H1 (cell line): ENCODE results near the gene SH2D4B. TPM values are rescaled to one million over a fixed set of nuclear protein-coding genes. Genes with fewer than 3 reads are reported as not detected.

ENCODE experiments used
- CTCF ChIA-PET: fragments of 300-600 bp; sonication (Branson Sonifier 250); formaldehyde crosslinking; loops from one replicate; lab custom pipeline; 2021; ENCODE audit not compliant: partially characterized antibody; lab: Charles Lee
- POLR2A ChIA-PET: fragments of 300-600 bp; sonication (Branson Sonifier 250); formaldehyde crosslinking; loops from one replicate; lab custom pipeline; 2021; ENCODE audit warnings: inconsistent platforms; ENCODE audit not compliant: partially characterized antibody; lab: Charles Lee
- DNase-seq, 2 experiments: peaks; one replicate each; pipeline versions ENCODE4 v3.0.0 to v3.0.0-alpha.2; 2010 to 2022; ENCODE audit warnings: low spot score in 2 of 2, low read depth in 1 of 2, mixed read lengths in 1 of 2
- FAIRE-seq: peaks from 2 replicates; lab custom pipeline; 2011; peaks lifted over from hg19 to GRCh38; lab: Jason Lieb, UNC
- H2AFZ ChIP-seq: 2 replicates; pipeline ENCODE4 v1.8.1; 2012; ENCODE audit warnings: low read length, inconsistent platforms
- H2AK5ac ChIP-seq: 2 replicates; pipeline ENCODE4 v1.6.1; 2013; ENCODE audit warnings: low read depth, low read length
- H2BK120ac ChIP-seq: replicated peaks from 2 replicates; pipeline ENCODE3; 2013; ENCODE audit warnings: low read depth, low read length, inconsistent platforms
- H2BK12ac ChIP-seq: 2 replicates; pipeline ENCODE4 v1.6.1; 2013; ENCODE audit warnings: low read depth, low read length
- H2BK15ac ChIP-seq: 2 replicates; pipeline ENCODE4 v1.6.1; 2013; ENCODE audit warnings: low read length
- H2BK20ac ChIP-seq: 2 replicates; pipeline ENCODE4 v1.6.1; 2013; ENCODE audit warnings: low read length
- H2BK5ac ChIP-seq: 2 replicates; pipeline ENCODE4 v1.6.1; 2013; ENCODE audit warnings: low read depth, low read length
- H3K14ac ChIP-seq: 2 replicates; pipeline ENCODE4 v1.6.1; 2013; ENCODE audit warnings: inconsistent platforms; ENCODE audit not compliant: insufficient read length
- H3K18ac ChIP-seq: 2 replicates; pipeline ENCODE4 v1.6.1; 2013; ENCODE audit warnings: low read length; ENCODE audit errors: extremely low read depth
- H3K23ac ChIP-seq: 2 replicates; pipeline ENCODE4 v1.6.1; 2013; ENCODE audit warnings: inconsistent platforms; ENCODE audit not compliant: insufficient read length
- H3K23me2 ChIP-seq: 2 replicates; pipeline ENCODE4 v1.6.1; 2013; ENCODE audit warnings: low read depth, low read length
- H3K27ac ChIP-seq: 2 replicates; pipeline ENCODE4 v1.6.1; 2011; ENCODE audit warnings: low read depth, low read length, inconsistent platforms
- H3K27me3 ChIP-seq, 4 experiments: replicated peaks in 1 of 4; 1 replicate in 1 of 4; 2 replicates in 3 of 4; pipeline versions ENCODE4 v1.6.1 to v1.8.1; 2011 to 2013; ENCODE audit warnings: low read length in 3 of 4, mild to moderate bottlenecking in 3 of 4, inconsistent platforms in 2 of 4, mixed read lengths in 2 of 4, moderate library complexity in 1 of 4; ENCODE audit not compliant: control insufficient read depth in 3 of 4, insufficient read depth in 3 of 4; ENCODE audit errors: extremely low read depth in 1 of 4
- H3K36me3 ChIP-seq, 4 experiments: 2 replicates each; pipeline versions ENCODE4 v1.6.1 to v1.8.1; 2011 to 2013; ENCODE audit warnings: mild to moderate bottlenecking in 4 of 4, low read length in 3 of 4, moderate library complexity in 2 of 4, control low read depth in 1 of 4, inconsistent platforms in 1 of 4; ENCODE audit not compliant: insufficient read depth in 4 of 4, control insufficient read depth in 2 of 4
- H3K4ac ChIP-seq: replicated peaks from 2 replicates; pipeline ENCODE3; 2013; ENCODE audit warnings: low read length, low read depth, mixed read lengths, inconsistent platforms; ENCODE audit not compliant: insufficient read length
- H3K4me1 ChIP-seq, 4 experiments: replicated peaks in 1 of 4; 1 replicate in 1 of 4; 2 replicates in 3 of 4; pipeline versions ENCODE4 v1.6.1 to v1.8.1; 2011 to 2013; ENCODE audit warnings: low read length in 3 of 4, inconsistent platforms in 2 of 4, mixed read lengths in 1 of 4; ENCODE audit not compliant: insufficient read depth in 4 of 4, control insufficient read depth in 3 of 4
- H3K4me2 ChIP-seq, 2 experiments: 2 replicates each; pipeline versions ENCODE4 v1.6.1 to v1.8.1; 2011 to 2013; ENCODE audit warnings: low read depth in 2 of 2, low read length in 2 of 2, control low read depth in 1 of 2, inconsistent platforms in 1 of 2, mild to moderate bottlenecking in 1 of 2; ENCODE audit not compliant: insufficient read depth in 1 of 2
- H3K4me3 ChIP-seq, 4 experiments: fragments of 200-600, 300-600 bp in 1 of 4; sonication (generic), shearing (Covaris generic), sonication (Bioruptor Twin) in 1 of 4; 2 replicates each; pipeline versions ENCODE4 v1.5.1 to v1.8.1; 2011 to 2016; ENCODE audit warnings: low read length in 4 of 4, low read depth in 3 of 4, control low read depth in 2 of 4, inconsistent platforms in 2 of 4, mild to moderate bottlenecking in 2 of 4, mixed read lengths in 1 of 4, moderate library complexity in 1 of 4; ENCODE audit not compliant: insufficient read depth in 2 of 4; ENCODE audit errors: extremely low read depth in 1 of 4
- H3K56ac ChIP-seq: replicated peaks from 2 replicates; pipeline ENCODE3; 2013; ENCODE audit warnings: low read depth, mild to moderate bottlenecking, mixed read lengths, low read length, inconsistent platforms; ENCODE audit not compliant: insufficient read length
- H3K79me1 ChIP-seq: 2 replicates; pipeline ENCODE4 v1.6.1; 2013; ENCODE audit warnings: low read depth, low read length, control low read depth
- H3K79me2 ChIP-seq, 2 experiments: 2 replicates each; pipeline versions ENCODE4 v1.6.1 to v1.8.1; 2012 to 2013; ENCODE audit warnings: low read length in 2 of 2, mild to moderate bottlenecking in 2 of 2, inconsistent platforms in 1 of 2; ENCODE audit not compliant: insufficient read depth in 2 of 2, control insufficient read depth in 1 of 2
- H3K9ac ChIP-seq, 4 experiments: replicated peaks in 1 of 4; 1 replicate in 1 of 4; 2 replicates in 3 of 4; pipeline versions ENCODE4 v1.6.1 to v1.8.1; 2011 to 2013; ENCODE audit warnings: low read depth in 3 of 4, low read length in 3 of 4, control low read depth in 2 of 4, mild to moderate bottlenecking in 2 of 4, moderate library complexity in 2 of 4, inconsistent platforms in 1 of 4; ENCODE audit errors: extremely low read depth in 1 of 4
- H3K9me3 ChIP-seq, 2 experiments: 2 replicates each; pipeline versions ENCODE4 v1.6.1 to v1.8.1; 2012 to 2013; ENCODE audit warnings: mild to moderate bottlenecking in 2 of 2, moderate library complexity in 2 of 2, control low read depth in 1 of 2, inconsistent platforms in 1 of 2, low read depth in 1 of 2, low read length in 1 of 2, mixed read lengths in 1 of 2; ENCODE audit not compliant: insufficient read depth in 2 of 2
- H4K20me1 ChIP-seq, 2 experiments: replicated peaks in 1 of 2; 2 replicates each; pipeline versions ENCODE3 to v1.8.1; 2011 to 2013; ENCODE audit warnings: inconsistent platforms in 2 of 2, low read length in 2 of 2, mild to moderate bottlenecking in 1 of 2; ENCODE audit not compliant: insufficient read depth in 2 of 2, control insufficient read depth in 1 of 2
- H4K5ac ChIP-seq: 2 replicates; pipeline ENCODE4 v1.6.1; 2013; ENCODE audit warnings: low read length, low read depth, mixed read lengths, inconsistent platforms; ENCODE audit not compliant: insufficient read length
- H4K8ac ChIP-seq: 2 replicates; pipeline ENCODE4 v1.8.0; 2013; ENCODE audit warnings: mild to moderate bottlenecking, moderate library complexity, low read length, inconsistent platforms; ENCODE audit not compliant: insufficient read depth; ENCODE audit errors: extremely low read depth
- H4K91ac ChIP-seq: replicated peaks from 2 replicates; pipeline ENCODE3; 2013; ENCODE audit warnings: low read length, mixed read lengths, inconsistent platforms; ENCODE audit not compliant: insufficient read length
- SIN3A ChIP-seq, 2 experiments: IDR thresholded peaks in 1 of 2; conservative IDR thresholded peaks in 1 of 2; 2 replicates each; pipeline ENCODE4 v1.6.1; 2011 to 2012; ENCODE audit warnings: low read length in 2 of 2, improper control_type of control experiment in 1 of 2, low read depth in 1 of 2, mild to moderate bottlenecking in 1 of 2
- WGBS, 2 experiments: shearing (Covaris generic) in 1 of 2; methylation state at CpG; one replicate each; pipeline versions ENCODE4 v1.1.6 to v1.1.7; 2013 to 2015; ENCODE audit warnings: low lambda C conversion rate in 2 of 2, mixed read lengths in 2 of 2, inconsistent platforms in 1 of 2, low coverage in 1 of 2, missing lambda C conversion rate in 1 of 2; ENCODE audit not compliant: insufficient replicate concordance in 2 of 2, insufficient coverage in 1 of 2, insufficient read length in 1 of 2; ENCODE audit errors: extremely low coverage in 1 of 2, missing lambda C conversion rate in 1 of 2; 5-methylcytosine and 5-hydroxymethylcytosine counted together
- polyA plus RNA-seq, 7 experiments: library from polyadenylated mRNA; depleted of rRNA in 3 of 7; stranded (reverse) in 5 of 7; unstranded in 2 of 7; fragments of >200 nt in 5 of 7; fragments of 200-250 nt in 2 of 7; gene quantifications; 1 replicate in 5 of 7; 2 replicates in 1 of 7; 4 replicates in 1 of 7; pipeline versions ENCODE4 v1.2.1 to v1.2.3, GENCODE V29; 2011 to 2013; ENCODE audit warnings: missing spikeins in 2 of 7, mixed read lengths in 2 of 7
- total RNA-seq: library from RNA; stranded (reverse); fragmentation: NEBNext Ultra II Directional; extraction: Animal tissue kit (Norgen Biotek cat#: 25700); gene quantifications from 2 replicates; pipeline ENCODE4 v1.2.1, GENCODE V29; 2021

The SH2D4B gene
- total and polyA plus RNA-seq, 2 of the 8 experiments (the other 6 are each of a cell fraction or from before 2014, with no cell fraction given) = 0.06 to 0.13 TPM

DNA sequence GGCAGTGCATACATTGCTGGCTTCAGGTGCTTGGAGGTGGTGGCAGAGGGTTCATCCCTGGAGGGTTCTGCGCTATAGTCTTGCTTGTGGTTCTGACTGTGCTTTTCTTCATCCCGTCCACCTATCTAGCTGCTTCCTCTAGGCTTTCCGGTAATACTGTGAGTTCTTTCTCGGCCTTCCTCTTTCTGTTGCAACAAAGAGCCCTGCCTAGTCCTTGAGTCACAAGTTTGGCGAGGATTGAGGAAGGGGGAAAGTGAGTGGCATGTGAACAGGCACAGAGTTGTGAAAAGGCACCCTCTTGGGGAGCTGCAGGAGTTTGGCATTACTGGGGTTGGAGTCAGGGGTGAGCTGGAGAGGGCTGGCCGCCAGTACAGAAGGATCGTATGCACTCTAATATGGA lies 123.0 kb downstream of the SH2D4B start:
- Histone ChIP-seq H3K9me3 (peaks cover 5 to 7% of the 10 kb centered on the region in 2 experiments; a peak in 2 of 4 replicates), H2BK15ac (no peak overlapping the region), H3K23ac (no peak overlapping the region), H3K27ac (no peak overlapping the region), H3K79me1 (no peaks in the 10 kb centered on the region), H4K20me1 (no peaks in the 10 kb centered on the region), H3K4ac (no peak overlapping the region), H3K18ac (no peak overlapping the region), H3K14ac (no peak overlapping the region), H3K79me2 (peaks cover 0 to 4% of the 10 kb centered on the region in 2 experiments; a peak in 1 of 4 replicates), H3K56ac (no peak overlapping the region), H2AK5ac (no peak overlapping the region), H4K5ac (no peak overlapping the region), H2BK120ac (no peak overlapping the region), H2BK5ac (no peak overlapping the region), H3K9ac (no peak overlapping the region), H4K91ac (no peak overlapping the region), H3K36me3 (no peaks in the 10 kb centered on the region), H2AFZ (no peak overlapping the region), H3K27me3 (peaks cover 0 to 2% (median 0%) of the 10 kb centered on the region in 4 experiments; a peak in 2 of 7 replicates), H3K4me3 (no peak overlapping the region), H3K23me2 (peaks cover 19% of the 10 kb centered on the region; the same call in 1 of the 2 replicates), H3K4me1 (peaks cover 0 to 4% (median 3%) of the 10 kb centered on the region in 4 experiments; a peak in 3 of 7 replicates), H4K8ac (no peak overlapping the region), H2BK12ac (no peak overlapping the region), H2BK20ac (no peak overlapping the region), H3K4me2 (no peak overlapping the region)
- WGBS, 2 experiments = 87% methylated on average over 7 of the region's 7 CpGs; no CpG with 5 or more reads in 1 of the 2 experiments
- DNase-seq (no peak), FAIRE-seq (no peak)
- ChIA-PET CTCF (interaction anchor here (0.6 to 6.5 kb wide), 15 partner anchors 10 to 359 kb away, joined by 3 to 88 read pairs (median 5); no protein-coding TSS in a partner anchor), POLR2A (interaction anchor here (0.7 kb wide), 1 partner anchor 13 kb away, joined by 3 read pairs; no protein-coding TSS in a partner anchor)
- no peak for TF ChIP-seq SIN3A (conservative IDR thresholded peaks at IDR 0.05 in 1 of 2, IDR thresholded peaks at IDR 0.05 in 1 of 2; ENCODE audit: low read depth in 1 of 2, low read length in 2 of 2)
